Measurements from ENCODE around the gene SLC12A4.

GRCh38 chr16:67996666-67997065 is 28.2 kb upstream of the SLC12A4 start:
- TF ChIP-seq, protein P1, sequence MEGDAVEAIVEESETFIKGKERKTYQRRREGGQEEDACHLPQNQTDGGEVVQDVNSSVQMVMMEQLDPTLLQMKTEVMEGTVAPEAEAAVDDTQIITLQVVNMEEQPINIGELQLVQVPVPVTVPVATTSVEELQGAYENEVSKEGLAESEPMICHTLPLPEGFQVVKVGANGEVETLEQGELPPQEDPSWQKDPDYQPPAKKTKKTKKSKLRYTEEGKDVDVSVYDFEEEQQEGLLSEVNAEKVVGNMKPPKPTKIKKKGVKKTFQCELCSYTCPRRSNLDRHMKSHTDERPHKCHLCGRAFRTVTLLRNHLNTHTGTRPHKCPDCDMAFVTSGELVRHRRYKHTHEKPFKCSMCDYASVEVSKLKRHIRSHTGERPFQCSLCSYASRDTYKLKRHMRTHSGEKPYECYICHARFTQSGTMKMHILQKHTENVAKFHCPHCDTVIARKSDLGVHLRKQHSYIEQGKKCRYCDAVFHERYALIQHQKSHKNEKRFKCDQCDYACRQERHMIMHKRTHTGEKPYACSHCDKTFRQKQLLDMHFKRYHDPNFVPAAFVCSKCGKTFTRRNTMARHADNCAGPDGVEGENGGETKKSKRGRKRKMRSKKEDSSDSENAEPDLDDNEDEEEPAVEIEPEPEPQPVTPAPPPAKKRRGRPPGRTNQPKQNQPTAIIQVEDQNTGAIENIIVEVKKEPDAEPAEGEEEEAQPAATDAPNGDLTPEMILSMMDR (IDR thresholded peaks at IDR 0.05): no peak
- TF ChIP-seq POLR2A (IDR thresholded peaks at IDR 0.05): no peak

Measured in uterus (tissue), 2 donors.